ENCODE data around the gene ADARB2. TPM values are rescaled to one million over a fixed set of nuclear protein-coding genes. Genes with fewer than 3 reads are reported as not detected.
"Not testable (repeated sequence)": the region's sequence is repeated elsewhere in the genome, so short reads cannot be mapped to it uniquely, and the experiment has no call there.

Gene ADARB2
- total RNA-seq, 1 donor from 2014 or later, result not detected

- peak in 1 of 2 donors; percentile 40 for DNase-seq (ENCODE audit: low spot score in 2 of 2)
- intact Hi-C loops (cut with DNase I), result no loop called here
- Histone ChIP-seq H3K9me3 (no peaks in the 10 kb centered on the region), H3K4me3 (no peak overlapping the region), H3K27me3 (no peaks in the 10 kb centered on the region), H3K36me3 (no peaks in the 10 kb centered on the region), H3K27ac (no peak overlapping the region), H3K4me1 (no peaks in the 10 kb centered on the region)
- TF ChIP-seq CTCF (IDR thresholded peaks at IDR 0.05), result no peak
Measured at GRCh38 chr10:1160561-1161314, 576.6 kb downstream of the ADARB2 start.

GRCh38 chr10:1159131-1160061 is 577.9 kb downstream of the ADARB2 start:
- DNase-seq (ENCODE audit: low spot score in 2 of 2), result peak in 1 of 2 donors; percentile 25
- Histone ChIP-seq H3K9me3 (no peaks in the 10 kb centered on the region), H3K36me3 (no peaks in the 10 kb centered on the region), H3K4me1 (no peaks in the 10 kb centered on the region), H3K4me3 (no peak overlapping the region), H3K27me3 (no peaks in the 10 kb centered on the region), H3K27ac (no peak overlapping the region)
- intact Hi-C loops (cut with DNase I), result no loop called here
- TF ChIP-seq CTCF (IDR thresholded peaks at IDR 0.05), result no peak

GRCh38 chr10:1158536-1158935 is 578.8 kb downstream of the ADARB2 start:
- H3K4me3 ChIP-seq; H3K27me3 ChIP-seq; H3K9me3 ChIP-seq; H3K36me3 ChIP-seq; H3K4me1 ChIP-seq; intact Hi-C loops (cut with DNase I); H3K27ac ChIP-seq: not testable (repeated sequence)
- peak in 1 of 2 donors; percentile 25 for DNase-seq (ENCODE audit: low spot score in 2 of 2)

GRCh38 chr10:1158066-1158465 is 579.3 kb downstream of the ADARB2 start:
- Histone ChIP-seq H3K4me1 (no peaks in the 10 kb centered on the region), H3K27me3 (no peaks in the 10 kb centered on the region), H3K27ac (no peak overlapping the region), H3K4me3 (no peak overlapping the region), H3K36me3 (no peaks in the 10 kb centered on the region), H3K9me3 (no peaks in the 10 kb centered on the region)
- DNase-seq (ENCODE audit: low spot score in 2 of 2), result no peak
- no peak for TF ChIP-seq CTCF (IDR thresholded peaks at IDR 0.05)
- intact Hi-C loops (cut with DNase I), result no loop called here

- intact Hi-C loops (cut with DNase I), result no loop called here
- no peak for TF ChIP-seq CTCF (IDR thresholded peaks at IDR 0.05)
- Histone ChIP-seq H3K36me3 (no peaks in the 10 kb centered on the region), H3K4me3 (no peak overlapping the region), H3K9me3 (no peaks in the 10 kb centered on the region), H3K27ac (no peak overlapping the region), H3K27me3 (no peaks in the 10 kb centered on the region), H3K4me1 (no peaks in the 10 kb centered on the region)
- DNase-seq (ENCODE audit: low spot score in 2 of 2), result no peak
Measured at GRCh38 chr10:1157615-1157933, 579.8 kb downstream of the ADARB2 start.

Data from ascending aorta (tissue), 2 donors.